GM19238 (cell line): ENCODE data around the gene CD300LD.
"Not testable (repeated sequence)": the region's sequence is repeated elsewhere in the genome, so short reads cannot be mapped to it uniquely, and the experiment has no call there.

ENCODE experiments used
- DNase-seq: peaks from one replicate; pipeline ENCODE4 v3.0.0; 2011; ENCODE audit warnings: low spot score; ENCODE audit not compliant: insufficient read length

CD300LD gene

GRCh38 chr17:74592087-74592990 lies at the start of gene CD300LD:
CD300LD (minus strand) TSS chr17:74592283; CDS start chr17:74592202, 81 bp downstream.
- DNase-seq = no peak

GRCh38 chr17:74641224-74641957 lies 49.3 kb upstream of the CD300LD start:
- DNase-seq = no peak

- no peak for DNase-seq
Measured at GRCh38 chr17:74639704-74640151, 47.6 kb upstream of the CD300LD start.

- DNase-seq = no peak
Measured at GRCh38 chr17:74637926-74638325, 45.8 kb upstream of the CD300LD start.

- no peak for DNase-seq
Measured at GRCh38 chr17:74637265-74637664, 45.2 kb upstream of the CD300LD start.

- DNase-seq = not testable (repeated sequence)
Measured at GRCh38 chr17:74636541-74637085, 44.5 kb upstream of the CD300LD start.

GRCh38 chr17:74635418-74635817 lies 43.3 kb upstream of the CD300LD start:
- no peak for DNase-seq

GRCh38 chr17:74633326-74633725 lies 41.2 kb upstream of the CD300LD start:
- DNase-seq = no peak

- no peak for DNase-seq
Measured at GRCh38 chr17:74632617-74633016, 40.5 kb upstream of the CD300LD start.

GRCh38 chr17:74631468-74632450 lies 39.7 kb upstream of the CD300LD start:
- DNase-seq = no peak

- DNase-seq = not testable (repeated sequence)
Measured at GRCh38 chr17:74630251-74630650, 38.2 kb upstream of the CD300LD start.

GRCh38 chr17:74625661-74626060 lies 33.6 kb upstream of the CD300LD start:
- DNase-seq = no peak

GRCh38 chr17:74624131-74624530 lies 32.0 kb upstream of the CD300LD start:
- no peak for DNase-seq

GRCh38 chr17:74623693-74624093 lies 31.6 kb upstream of the CD300LD start, which contains the start of gene CD300E:
CD300E (minus strand) TSS chr17:74623738; CDS start chr17:74623621, 117 bp downstream.
- DNase-seq = no peak

- DNase-seq = no peak
Measured at GRCh38 chr17:74619077-74619673, 27.1 kb upstream of the CD300LD start.

- DNase-seq = no peak
Measured at GRCh38 chr17:74618451-74618850, 26.4 kb upstream of the CD300LD start.

- no peak for DNase-seq
Measured at GRCh38 chr17:74616696-74617095, 24.6 kb upstream of the CD300LD start.

GRCh38 chr17:74612046-74612445 lies 20.0 kb upstream of the CD300LD start:
- DNase-seq = no peak

GRCh38 chr17:74610108-74610507 lies 18.0 kb upstream of the CD300LD start:
- no peak for DNase-seq

- DNase-seq = no peak
Measured at GRCh38 chr17:74608511-74608910, 16.4 kb upstream of the CD300LD start.
